Measurements from ENCODE around the gene OR14A2.
"Not testable (repeated sequence)": the region's sequence is repeated elsewhere in the genome, so short reads cannot be mapped to it uniquely, and the experiment has no call there.

Gene OR14A2

GRCh38 chr1:247748041-247748440 lies at the start of gene OR14A2:
Gene OR14A2 (minus strand): TSS chr1:247748141.
- no peak for DNase-seq (ENCODE audit: low read depth)

- DNase-seq (ENCODE audit: low read depth): no peak
Measured at GRCh38 chr1:247797518-247797917, 49.6 kb upstream of the OR14A2 start.

GRCh38 chr1:247769603-247770002 lies 21.7 kb upstream of the OR14A2 start:
- no peak for DNase-seq (ENCODE audit: low read depth)

- no peak for DNase-seq (ENCODE audit: low read depth)
Measured at GRCh38 chr1:247760456-247760855, 12.5 kb upstream of the OR14A2 start, which contains the start of gene OR1C1. Gene OR1C1 (minus strand): TSS chr1:247760556. CDS start chr1:247758406, 2,150 bp downstream.

- not testable (repeated sequence) for DNase-seq (ENCODE audit: low read depth)
Measured at GRCh38 chr1:247754311-247754710, 6.4 kb upstream of the OR14A2 start.

- DNase-seq (ENCODE audit: low read depth): no peak
Measured at GRCh38 chr1:247749870-247750269, 1.9 kb upstream of the OR14A2 start.

- DNase-seq (ENCODE audit: low read depth): no peak
Measured at GRCh38 chr1:247747616-247748015, 325 bp downstream of the OR14A2 start.

- no peak for DNase-seq (ENCODE audit: low read depth)
Measured at GRCh38 chr1:247746391-247746935, 1.5 kb downstream of the OR14A2 start.

- DNase-seq (ENCODE audit: low read depth): not testable (repeated sequence)
Measured at GRCh38 chr1:247742215-247742760, 5.7 kb downstream of the OR14A2 start.

GRCh38 chr1:247741756-247742155 lies 6.2 kb downstream of the OR14A2 start:
- DNase-seq (ENCODE audit: low read depth): no peak

GRCh38 chr1:247740721-247741120 lies 7.2 kb downstream of the OR14A2 start:
- DNase-seq (ENCODE audit: low read depth): no peak

- no peak for DNase-seq (ENCODE audit: low read depth)
Measured at GRCh38 chr1:247738315-247738714, 9.6 kb downstream of the OR14A2 start, which contains the start of gene OR14K1. Gene OR14K1 (plus strand): TSS chr1:247738615. CDS start chr1:247738615, 0 bp downstream.

GRCh38 chr1:247721222-247721621 lies 26.7 kb downstream of the OR14A2 start:
- DNase-seq (ENCODE audit: low read depth): no peak

- no peak for DNase-seq (ENCODE audit: low read depth)
Measured at GRCh38 chr1:247716546-247716945, 31.4 kb downstream of the OR14A2 start, which contains the start of gene OR6F1. Gene OR6F1 (minus strand): TSS chr1:247716646. CDS start chr1:247712755, 3,891 bp downstream.

- no peak for DNase-seq (ENCODE audit: low read depth)
Measured at GRCh38 chr1:247713753-247714152, 34.2 kb downstream of the OR14A2 start.

- DNase-seq (ENCODE audit: low read depth): not testable (repeated sequence)
Measured at GRCh38 chr1:247710681-247711080, 37.3 kb downstream of the OR14A2 start.

GRCh38 chr1:247701338-247701737 lies 46.6 kb downstream of the OR14A2 start:
- DNase-seq (ENCODE audit: low read depth): no peak

GRCh38 chr1:247681288-247681897 lies 66.5 kb downstream of the OR14A2 start:
- no peak for DNase-seq (ENCODE audit: low read depth)

- no peak for DNase-seq (ENCODE audit: low read depth)
Measured at GRCh38 chr1:247680171-247680570, 67.8 kb downstream of the OR14A2 start.

- DNase-seq (ENCODE audit: low read depth): no peak
Measured at GRCh38 chr1:247679639-247680038, 68.3 kb downstream of the OR14A2 start, which contains the start of gene OR13G1. Gene OR13G1 (minus strand): TSS chr1:247679739. CDS start chr1:247673041, 6,698 bp downstream.

All from GM04504 (cell line).